A673 (cell line): ENCODE data around the gene SLC25A13.

Source experiments
- EZH2 ChIP-seq: fragments of 200-600 bp; sonication (generic); IDR thresholded peaks from 2 replicates; pipeline ENCODE4 v1.6.1; 2017; ENCODE audit warnings: borderline replicate concordance, low read depth, mild to moderate bottlenecking, mixed read lengths, antibody characterized with exemption, low read length; ENCODE audit not compliant: poor library complexity, severe bottlenecking
- TF ChIP-seq, protein P1 (sequence below): fragments of 300-800, 200-600 bp; sonication (generic); conservative IDR thresholded peaks from 2 replicates; pipeline ENCODE4 v1.5.1; 2017; ENCODE audit warnings: low read depth, mild to moderate bottlenecking, antibody characterized with exemption, low read length, moderate library complexity, mixed read lengths

DNA sequence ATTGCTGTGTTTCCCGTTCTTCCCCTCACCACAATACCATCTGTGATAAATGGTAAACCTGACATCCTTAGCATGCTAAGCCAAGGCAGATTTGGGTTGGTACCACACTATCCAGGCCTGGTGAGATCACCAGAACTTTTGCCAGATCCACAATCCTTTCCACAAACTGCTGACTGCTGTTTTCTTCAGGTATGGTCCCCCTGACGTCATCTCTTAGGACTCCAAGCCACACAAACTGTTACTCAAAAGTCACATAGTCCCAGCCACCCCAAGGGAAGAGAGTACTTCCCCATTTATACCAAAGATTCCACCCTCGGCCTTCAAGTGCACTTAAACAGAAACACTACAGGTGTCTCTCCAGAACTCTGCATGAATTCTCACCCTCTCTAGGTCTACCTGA, 34.8 kb downstream of the SLC25A13 start:
- TF ChIP-seq, protein P1, sequence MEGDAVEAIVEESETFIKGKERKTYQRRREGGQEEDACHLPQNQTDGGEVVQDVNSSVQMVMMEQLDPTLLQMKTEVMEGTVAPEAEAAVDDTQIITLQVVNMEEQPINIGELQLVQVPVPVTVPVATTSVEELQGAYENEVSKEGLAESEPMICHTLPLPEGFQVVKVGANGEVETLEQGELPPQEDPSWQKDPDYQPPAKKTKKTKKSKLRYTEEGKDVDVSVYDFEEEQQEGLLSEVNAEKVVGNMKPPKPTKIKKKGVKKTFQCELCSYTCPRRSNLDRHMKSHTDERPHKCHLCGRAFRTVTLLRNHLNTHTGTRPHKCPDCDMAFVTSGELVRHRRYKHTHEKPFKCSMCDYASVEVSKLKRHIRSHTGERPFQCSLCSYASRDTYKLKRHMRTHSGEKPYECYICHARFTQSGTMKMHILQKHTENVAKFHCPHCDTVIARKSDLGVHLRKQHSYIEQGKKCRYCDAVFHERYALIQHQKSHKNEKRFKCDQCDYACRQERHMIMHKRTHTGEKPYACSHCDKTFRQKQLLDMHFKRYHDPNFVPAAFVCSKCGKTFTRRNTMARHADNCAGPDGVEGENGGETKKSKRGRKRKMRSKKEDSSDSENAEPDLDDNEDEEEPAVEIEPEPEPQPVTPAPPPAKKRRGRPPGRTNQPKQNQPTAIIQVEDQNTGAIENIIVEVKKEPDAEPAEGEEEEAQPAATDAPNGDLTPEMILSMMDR: no peak
- TF ChIP-seq EZH2: no peak
